T-helper 17 cell (primary cell): Measurements from ENCODE around the gene HTN1. TPM values are rescaled to one million over a fixed set of nuclear protein-coding genes. Genes with fewer than 3 reads are reported as not detected.

Source experiments
- ATAC-seq: fragments of 150-1000 bp; cut with Tn5 transposase; 2 replicates; pipeline ENCODE4 v1.10.0; 2021; ENCODE audit warnings: mild to moderate bottlenecking, moderate library complexity
- DNase-seq, 3 donors: peaks; one replicate each; pipeline versions ENCODE4 v3.0.0 to v3.0.0-alpha.2; 2020 to 2021
- H3K9me3 ChIP-seq: one replicate; pipeline ENCODE4 v1.7.0; 2013; ENCODE audit warnings: low read length, mild to moderate bottlenecking; ENCODE audit not compliant: control insufficient read depth, poor library complexity, severe bottlenecking
- H3K27ac Mint-ChIP-seq: one replicate; pipeline ENCODE4 v1.8.0; 2022; ENCODE audit warnings: mild to moderate bottlenecking, moderate library complexity, mixed read lengths
- H3K27me3 Mint-ChIP-seq: one replicate; pipeline ENCODE4 v1.8.0; 2022; ENCODE audit warnings: mixed read lengths
- H3K36me3 Mint-ChIP-seq: one replicate; pipeline ENCODE4 v1.8.0; 2022; ENCODE audit warnings: low read depth, mixed read lengths
- H3K4me1 Mint-ChIP-seq: one replicate; pipeline ENCODE4 v1.8.0; 2022; ENCODE audit warnings: mild to moderate bottlenecking, mixed read lengths
- H3K4me3 Mint-ChIP-seq: one replicate; pipeline ENCODE4 v1.8.0; 2022; ENCODE audit warnings: mild to moderate bottlenecking, moderate library complexity, mixed read lengths
- total RNA-seq, 4 donors: library from RNA in 2 of 4; stranded (reverse) in 2 of 4; gene quantifications; one replicate each; pipeline ENCODE4 v1.2.3 and lab custom pipeline; 2022 to 2026

HTN1 gene
- total RNA-seq, 2 donors from 2014 or later, result not detected

- no peaks in the 10 kb centered on the region for H3K9me3 ChIP-seq
- H3K36me3 Mint-ChIP-seq, result no peaks in the 10 kb centered on the region
- DNase-seq (no peak), ATAC-seq (no peak)
- no peaks in the 10 kb centered on the region for H3K4me1 Mint-ChIP-seq
- H3K27me3 Mint-ChIP-seq, result no peaks in the 10 kb centered on the region
- no peak overlapping the region for H3K27ac Mint-ChIP-seq
- H3K4me3 Mint-ChIP-seq, result no peak overlapping the region
Measured at GRCh38 chr4:70062000-70062399, 11.8 kb downstream of the HTN1 start.

- H3K27ac Mint-ChIP-seq, result no peak overlapping the region
- no peaks in the 10 kb centered on the region for H3K9me3 ChIP-seq
- no peak for DNase-seq
- H3K4me3 Mint-ChIP-seq, result no peak overlapping the region
- H3K36me3 Mint-ChIP-seq, result no peaks in the 10 kb centered on the region
- no peaks in the 10 kb centered on the region for H3K4me1 Mint-ChIP-seq
- no peak for ATAC-seq
- no peaks in the 10 kb centered on the region for H3K27me3 Mint-ChIP-seq
Measured at GRCh38 chr4:70080205-70080604, 30.0 kb downstream of the HTN1 start.

GRCh38 chr4:70099206-70099605 lies 49.0 kb downstream of the HTN1 start:
- DNase-seq (no peak), ATAC-seq (no peak)
- no peaks in the 10 kb centered on the region for H3K4me1 Mint-ChIP-seq
- H3K4me3 Mint-ChIP-seq, result no peak overlapping the region
- no peak overlapping the region for H3K27ac Mint-ChIP-seq
- no peaks in the 10 kb centered on the region for H3K36me3 Mint-ChIP-seq
- H3K9me3 ChIP-seq, result no peaks in the 10 kb centered on the region
- H3K27me3 Mint-ChIP-seq, result no peaks in the 10 kb centered on the region

Other genes with a start within 250 kb of the HTN1 start
- not detected for gene SULT1E1, start 190.3 kb upstream of the HTN1 start, total RNA-seq
- gene CSN1S1, start 119.4 kb upstream of the HTN1 start, total RNA-seq, result not detected
- not detected for gene CSN2, start 84.7 kb upstream of the HTN1 start, total RNA-seq
- not detected for gene STATH, start 54.5 kb upstream of the HTN1 start, total RNA-seq
- gene HTN3, start 22.0 kb upstream of the HTN1 start, total RNA-seq, result not detected
- not detected for gene PRR27, start 103.8 kb downstream of the HTN1 start, total RNA-seq
- not detected for gene ODAM, start 145.3 kb downstream of the HTN1 start, total RNA-seq
- gene FDCSP, start 175.7 kb downstream of the HTN1 start, total RNA-seq, result not detected
- gene CSN3, start 192.2 kb downstream of the HTN1 start, total RNA-seq, result not detected